ENCODE results near the gene BRWD1. TPM values are rescaled to one million over a fixed set of nuclear protein-coding genes. Genes with fewer than 3 reads are reported as not detected.
A peak's percentile ranks its signal among the peaks of the same experiment; 100 is the strongest.

BRWD1 gene
- total RNA-seq, 4 donors from 2014 or later, result 55.6 to 183 (median 65.4) TPM

- Histone ChIP-seq H3K4me1 (peaks cover 0 to 13% of the 10 kb centered on the region in 2 donors), H3K9me3 (no peaks in the 10 kb centered on the region), H3K27me3 (no peaks in the 10 kb centered on the region), H3K36me3 (no peaks in the 10 kb centered on the region), H3K27ac (no peak overlapping the region), H3K4me3 (peak overlapping the region in 1 of 2 donors; percentile 88)
- no peak for DNase-seq
- intact Hi-C loops (cut with DNase I; ENCODE audit: low total_unique reads), result no loop called here
- TF ChIP-seq CTCF (IDR thresholded peaks at IDR 0.05) (no peak), POLR2A (IDR thresholded peaks at IDR 0.05) (no peak)
These were observed 33.4 kb upstream of the BRWD1 start for GRCh38 chr21:39346671-39347331.

- Histone ChIP-seq H3K27ac (no peak overlapping the region), H3K36me3 (no peaks in the 10 kb centered on the region), H3K4me1 (peaks cover 0 to 13% of the 10 kb centered on the region in 2 donors), H3K4me3 (no peak overlapping the region), H3K27me3 (no peaks in the 10 kb centered on the region), H3K9me3 (no peaks in the 10 kb centered on the region)
- intact Hi-C loops (cut with DNase I; ENCODE audit: low total_unique reads), result no loop called here
- DNase-seq, result no peak
- TF ChIP-seq CTCF (IDR thresholded peaks at IDR 0.05), result no peak
These were observed 32.8 kb upstream of the BRWD1 start for GRCh38 chr21:39346206-39346605.

GRCh38 chr21:39345440-39345839 is 32.0 kb upstream of the BRWD1 start:
- no peaks in the 10 kb centered on the region for H3K36me3 ChIP-seq
- no peak overlapping the region for H3K27ac ChIP-seq
- intact Hi-C loops (cut with DNase I; ENCODE audit: low total_unique reads), result no loop called here
- DNase-seq, result no peak
- no peak overlapping the region for H3K4me3 ChIP-seq
- peaks cover 0 to 13% of the 10 kb centered on the region in 2 donors for H3K4me1 ChIP-seq
- H3K9me3 ChIP-seq, result no peaks in the 10 kb centered on the region
- TF ChIP-seq POLR2A (IDR thresholded peaks at IDR 0.05), result no peak
- TF ChIP-seq CTCF (IDR thresholded peaks at IDR 0.05), result no peak
- no peaks in the 10 kb centered on the region for H3K27me3 ChIP-seq

GRCh38 chr21:39344848-39345247 is 31.4 kb upstream of the BRWD1 start:
- H3K4me1 ChIP-seq, result peaks cover 0 to 13% of the 10 kb centered on the region in 2 donors
- no peaks in the 10 kb centered on the region for H3K36me3 ChIP-seq
- H3K9me3 ChIP-seq, result no peaks in the 10 kb centered on the region
- TF ChIP-seq POLR2A (IDR thresholded peaks at IDR 0.05), result no peak
- no peak for TF ChIP-seq CTCF (IDR thresholded peaks at IDR 0.05)
- intact Hi-C loops (cut with DNase I; ENCODE audit: low total_unique reads), result no loop called here
- H3K4me3 ChIP-seq, result no peak overlapping the region
- H3K27me3 ChIP-seq, result no peaks in the 10 kb centered on the region
- H3K27ac ChIP-seq, result no peak overlapping the region
- DNase-seq, result no peak

GRCh38 chr21:39341249-39341923 is 28.0 kb upstream of the BRWD1 start:
- Histone ChIP-seq H3K9me3 (no peaks in the 10 kb centered on the region), H3K27me3 (no peaks in the 10 kb centered on the region), H3K27ac (no peak overlapping the region), H3K36me3 (no peaks in the 10 kb centered on the region), H3K4me3 (no peak overlapping the region), H3K4me1 (peaks cover 0 to 8% of the 10 kb centered on the region in 2 donors)
- DNase-seq, result no peak
- TF ChIP-seq POLR2A (IDR thresholded peaks at IDR 0.05) (no peak), CTCF (IDR thresholded peaks at IDR 0.05) (no peak)
- intact Hi-C loops (cut with DNase I; ENCODE audit: low total_unique reads), result no loop called here

All from uterus (tissue), 4 donors.